Measurements from ENCODE around the gene RNF180.

- TF ChIP-seq CTCF (IDR thresholded peaks at IDR 0.05; ENCODE audit: low read depth, low read length) (no peak), POLR2A (IDR thresholded peaks at IDR 0.05; ENCODE audit: extremely low read depth, insufficient read length) (no peak), MYC (IDR thresholded peaks at IDR 0.05; ENCODE audit: low read depth, low read length) (no peak)
- TF ChIP-seq, protein P1, sequence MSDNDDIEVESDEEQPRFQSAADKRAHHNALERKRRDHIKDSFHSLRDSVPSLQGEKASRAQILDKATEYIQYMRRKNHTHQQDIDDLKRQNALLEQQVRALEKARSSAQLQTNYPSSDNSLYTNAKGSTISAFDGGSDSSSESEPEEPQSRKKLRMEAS (IDR thresholded peaks at IDR 0.05; ENCODE audit: low read depth, low read length) = no peak
These were observed 107.6 kb downstream of the RNF180 start for GRCh38 chr5:64273276-64273675.

All from NB4 (cell line).